Hypothalamus (tissue), 51 donors: Measurements from ENCODE around the gene FOXD4L5.
"Not testable (repeated sequence)": the region's sequence is repeated elsewhere in the genome, so short reads cannot be mapped to it uniquely, and the experiment has no call there.

Source experiments
- DNase-seq, 51 donors: peaks; one replicate each; lab custom pipeline; 2025; lab: John Stamatoyannopoulos, UW

FOXD4L5 gene

DNA sequence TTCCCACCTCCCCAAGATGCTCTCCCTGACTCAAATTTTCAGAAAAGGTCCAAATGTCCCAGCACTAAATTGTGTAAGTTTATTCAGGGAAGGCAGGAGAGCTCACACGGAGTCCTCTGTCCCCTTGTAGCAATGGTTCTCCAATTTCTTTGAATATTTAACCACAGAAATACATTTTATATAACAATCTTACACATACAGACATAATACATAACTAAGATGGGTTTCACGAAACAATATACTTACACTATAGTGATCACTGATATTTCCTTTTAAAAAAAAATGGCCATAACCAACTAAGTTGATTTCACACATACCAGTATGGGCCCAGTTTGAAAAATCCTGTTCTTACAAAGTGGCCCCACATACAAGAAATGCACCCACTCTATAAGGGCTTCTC lies at the start of gene FOXD4L5:
TSS of gene FOXD4L5 (minus strand) at position 101 of the 400 bp plus-strand sequence. CDS start 832 bp downstream, outside the sequence.
- DNase-seq: not testable (repeated sequence)

DNA sequence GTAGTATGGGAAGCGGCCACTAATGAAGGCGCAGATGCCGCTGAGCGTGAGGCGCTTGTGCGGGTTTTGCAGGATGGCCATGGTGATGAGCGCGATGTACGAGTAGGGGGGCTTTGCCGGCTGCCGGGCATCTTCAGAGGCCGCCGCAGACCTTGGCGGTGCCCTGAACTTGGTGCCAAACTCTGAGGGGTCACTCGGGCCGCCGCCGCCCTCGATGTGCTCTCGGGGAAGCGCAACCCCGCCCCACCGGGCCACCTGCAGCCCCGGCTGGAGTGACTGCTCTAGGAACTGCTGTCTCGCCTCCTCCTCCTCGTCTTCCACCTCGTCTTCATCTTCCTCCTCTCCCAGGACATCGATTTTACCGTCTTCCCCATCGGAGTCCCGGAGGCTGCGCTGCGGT lies 1.1 kb downstream of the FOXD4L5 start:
- not testable (repeated sequence) for DNase-seq

DNA sequence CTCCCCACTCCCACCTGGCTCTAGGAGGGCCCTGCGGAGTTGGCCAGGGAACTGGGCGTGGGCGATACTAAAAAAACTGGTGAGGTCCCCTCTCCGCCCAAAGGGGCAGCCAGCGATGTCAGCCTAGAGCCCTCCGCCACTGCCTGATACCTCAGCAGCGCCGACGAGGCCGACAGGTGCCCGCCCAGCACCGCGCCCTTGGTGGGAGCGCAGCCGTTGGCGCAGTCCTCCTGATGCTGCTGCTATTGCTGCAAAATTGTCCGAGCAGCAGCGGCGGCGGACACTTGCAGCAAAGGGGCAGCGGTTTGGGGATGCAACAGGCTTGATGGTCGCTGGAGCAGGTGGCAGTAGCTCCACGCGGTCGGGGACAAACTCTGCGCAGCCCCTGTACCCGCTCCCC lies 2.0 kb downstream of the FOXD4L5 start:
- DNase-seq: not testable (repeated sequence)
